Muscle of arm (tissue), 12 donors: ENCODE measurements around the gene FIGNL2. TPM values are rescaled to one million over a fixed set of nuclear protein-coding genes. Genes with fewer than 3 reads are reported as not detected.
"Not testable (repeated sequence)": the region's sequence is repeated elsewhere in the genome, so short reads cannot be mapped to it uniquely, and the experiment has no call there.

ENCODE experiments used
- DNase-seq: peaks from one replicate; pipeline ENCODE4 v3.0.0-alpha.2; 2013
- polyA plus RNA-seq, 12 donors: library from polyadenylated mRNA; unstranded; fragments of 120-200 nt; gene quantifications; one replicate each; pipeline ENCODE4 v1.2.1, GENCODE V29; 2013; ENCODE audit not compliant: insufficient read length in 12 of 12

The FIGNL2 gene
- polyA plus RNA-seq, 12 donors = 0.78 to 2.8 (median 1.2) TPM; not detected in 1

DNA sequence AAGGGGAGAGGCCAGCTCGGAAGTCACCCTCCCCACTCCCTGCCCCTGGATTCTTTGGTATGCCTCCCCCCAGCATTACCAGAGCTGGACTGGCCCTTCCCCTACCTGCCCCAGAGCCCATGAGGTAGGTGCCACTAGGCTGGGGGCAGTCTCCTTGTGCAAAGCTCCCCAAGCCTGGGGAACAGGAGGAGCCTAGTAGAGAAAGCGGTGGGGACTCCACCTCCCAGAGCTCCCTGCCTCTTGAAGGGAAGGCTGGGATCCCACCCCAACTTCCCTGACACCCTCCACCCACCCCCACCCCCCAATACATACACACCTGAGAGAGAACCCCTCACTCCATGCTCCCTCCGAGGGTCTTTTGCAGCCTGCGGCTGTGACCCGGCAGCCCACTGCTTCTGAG lies 30.4 kb downstream of the FIGNL2 start:
- DNase-seq = no peak

DNA sequence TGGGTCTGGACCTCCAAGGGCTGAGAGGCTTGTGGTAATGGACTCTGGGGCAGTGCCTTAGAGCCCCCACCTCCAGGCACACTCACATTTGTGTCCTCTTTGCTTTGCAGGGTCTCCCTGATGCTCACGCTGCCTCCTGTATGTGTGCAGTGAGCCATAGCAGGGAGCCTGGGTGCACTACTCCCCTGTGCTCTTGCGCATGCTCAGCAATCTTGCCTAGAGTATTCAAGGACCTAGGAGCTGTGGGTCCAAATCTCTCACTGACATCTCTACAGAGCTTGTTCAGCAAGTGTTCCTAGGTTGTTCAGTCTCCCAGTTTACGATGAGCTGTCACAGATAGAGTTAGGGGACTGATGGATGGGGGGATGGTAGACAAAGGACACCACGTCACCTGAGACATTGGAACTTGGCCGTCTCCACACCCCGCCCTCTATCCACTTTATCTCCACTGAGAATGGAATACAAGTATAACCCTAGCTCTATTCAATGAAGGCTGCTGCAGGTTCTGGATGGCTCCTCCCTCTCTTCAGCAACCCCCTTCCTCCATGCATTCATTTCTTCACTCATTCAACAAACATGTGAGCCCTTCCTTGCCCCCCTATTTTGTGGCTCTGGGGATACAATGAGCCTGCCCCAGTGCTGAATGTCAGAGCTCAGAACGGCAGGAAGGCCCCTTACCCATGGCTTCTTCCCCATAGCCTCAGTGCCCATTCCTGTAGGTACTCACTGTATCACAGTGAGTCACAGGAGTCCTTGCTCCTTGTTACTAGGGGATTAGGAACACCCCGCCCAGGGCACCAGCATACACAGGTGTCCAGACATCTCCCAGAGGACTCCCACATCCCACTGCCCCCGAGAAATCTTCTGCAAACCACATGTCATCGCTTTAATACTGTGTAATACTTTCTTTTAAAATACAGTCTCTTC lies 31.2 kb downstream of the FIGNL2 start:
- no peak for DNase-seq

DNA sequence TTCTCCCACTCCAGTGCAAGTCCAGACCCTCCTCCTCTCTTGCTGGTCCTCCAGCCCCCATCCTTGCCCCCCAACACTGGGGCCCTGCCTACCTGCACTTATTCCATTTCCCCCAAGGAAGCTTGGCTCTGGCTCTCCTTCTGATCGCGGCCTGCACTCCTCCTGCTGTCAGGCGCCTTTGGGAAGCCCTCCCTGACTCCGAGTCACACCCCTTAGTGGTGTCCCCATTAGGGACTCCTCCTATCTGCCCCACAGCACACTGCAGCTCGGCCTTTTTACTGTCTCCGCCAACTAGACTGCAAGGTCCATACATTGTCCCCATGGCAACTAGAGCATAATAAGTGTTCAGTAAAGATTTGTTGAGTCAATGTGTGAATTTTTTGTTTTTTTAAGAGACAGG lies 32.9 kb downstream of the FIGNL2 start:
- DNase-seq = no peak

DNA sequence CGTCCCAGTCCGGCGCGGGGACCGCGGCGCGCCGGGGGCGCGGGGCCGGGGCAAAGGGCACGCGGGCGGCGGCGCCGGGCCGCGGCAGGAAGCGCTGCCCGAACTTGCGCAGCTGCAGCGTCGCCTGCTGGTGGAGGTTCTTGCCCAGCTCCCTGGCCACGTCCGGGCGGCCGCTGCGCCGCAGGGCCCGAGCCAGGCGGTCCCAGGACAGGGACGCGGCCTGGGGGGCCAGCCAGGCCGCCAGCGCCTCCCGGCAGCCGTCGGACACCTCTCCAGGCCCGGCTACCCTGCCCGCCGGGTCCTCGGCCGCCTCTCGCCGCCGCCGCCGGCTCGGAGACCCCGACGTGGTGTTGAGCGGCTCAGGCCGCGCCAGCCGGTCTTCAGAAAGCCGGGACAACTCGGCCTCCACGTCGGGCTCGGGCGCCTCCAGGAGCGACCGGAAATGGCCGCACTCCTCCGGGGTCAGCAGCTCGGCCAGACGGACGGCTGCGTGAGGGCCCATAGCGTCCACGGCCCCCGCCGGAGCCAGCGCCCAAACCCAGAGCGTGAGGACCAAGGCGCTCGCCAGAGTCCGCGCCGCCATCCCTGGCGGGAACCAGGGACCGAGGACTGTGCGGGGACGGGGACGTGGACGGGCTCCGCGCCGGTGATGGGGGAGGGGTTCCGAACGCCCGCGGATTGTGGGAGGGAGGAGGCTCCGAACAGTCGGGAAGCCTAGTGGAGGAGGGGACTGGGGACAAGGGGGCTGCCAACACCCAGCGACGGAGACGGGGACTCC lies 34.0 kb downstream of the FIGNL2 start:
- DNase-seq = peak; percentile 83

DNA sequence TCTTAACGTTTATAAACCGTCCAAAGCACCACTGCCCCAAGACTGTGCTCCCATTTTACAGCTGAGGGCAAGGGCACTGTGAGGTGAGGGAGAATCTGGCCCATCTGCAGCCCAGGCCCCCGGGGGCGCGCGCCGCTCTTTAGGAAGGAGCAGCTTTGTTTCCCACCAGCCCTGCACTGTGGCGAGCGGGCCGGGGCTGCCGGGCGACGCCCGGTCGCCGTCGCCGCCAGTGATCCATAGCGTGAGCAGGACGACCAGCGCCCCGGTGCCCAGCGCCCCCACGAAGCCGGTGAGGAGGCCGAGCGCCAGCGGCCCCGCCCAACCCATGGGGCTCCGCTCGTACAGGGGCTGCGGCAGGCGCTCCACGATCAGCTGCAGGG lies 34.6 kb downstream of the FIGNL2 start:
- DNase-seq = no peak

GRCh38 chr12:51812871-51813270 lies 35.6 kb downstream of the FIGNL2 start:
- DNase-seq = no peak

- no peak for DNase-seq
Measured at GRCh38 chr12:51811203-51812202, 37.0 kb downstream of the FIGNL2 start.

DNA sequence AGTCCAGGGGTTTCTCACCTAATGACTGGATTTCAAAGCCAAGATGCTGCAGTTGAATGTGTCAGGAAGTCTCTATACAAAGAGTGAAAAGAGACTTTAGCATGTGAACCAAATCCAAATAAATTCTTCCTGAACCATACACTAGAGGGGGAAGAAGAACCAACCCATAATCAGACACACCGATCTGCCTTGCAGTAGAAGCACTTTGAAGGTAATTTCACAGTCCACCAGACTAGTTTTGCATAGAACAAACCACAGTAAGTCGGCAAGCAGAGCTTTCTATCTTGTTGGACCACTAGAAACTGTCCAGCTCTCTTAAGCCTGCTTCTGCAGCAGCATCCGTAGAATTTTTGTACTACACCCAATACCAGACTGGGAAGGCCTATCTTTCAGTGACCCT lies 39.3 kb downstream of the FIGNL2 start:
- DNase-seq = no peak

- DNase-seq = no peak
Measured at GRCh38 chr12:51806896-51807295, 41.6 kb downstream of the FIGNL2 start.

DNA sequence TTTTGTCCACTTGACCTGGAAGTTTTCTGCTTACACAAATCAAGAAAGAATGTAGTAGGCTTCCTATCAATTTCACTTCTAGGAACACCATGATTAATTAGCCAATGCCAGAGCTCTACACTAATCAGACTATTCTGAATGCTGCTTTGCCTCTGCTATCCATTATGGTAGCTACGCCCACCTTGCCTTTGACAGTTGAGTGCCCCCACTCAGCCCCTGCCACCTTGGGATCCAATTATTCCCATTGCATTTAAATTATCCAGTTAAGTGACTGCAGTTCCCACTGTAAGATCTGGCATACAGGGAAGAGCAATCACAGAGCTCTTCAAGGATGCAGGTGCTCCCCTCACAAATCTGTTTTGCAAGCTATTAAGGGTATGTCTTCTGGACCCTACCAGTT lies 47.5 kb downstream of the FIGNL2 start:
- no peak for DNase-seq

- no peak for DNase-seq
Measured at GRCh38 chr12:51798501-51798900, 50.0 kb downstream of the FIGNL2 start.

DNA sequence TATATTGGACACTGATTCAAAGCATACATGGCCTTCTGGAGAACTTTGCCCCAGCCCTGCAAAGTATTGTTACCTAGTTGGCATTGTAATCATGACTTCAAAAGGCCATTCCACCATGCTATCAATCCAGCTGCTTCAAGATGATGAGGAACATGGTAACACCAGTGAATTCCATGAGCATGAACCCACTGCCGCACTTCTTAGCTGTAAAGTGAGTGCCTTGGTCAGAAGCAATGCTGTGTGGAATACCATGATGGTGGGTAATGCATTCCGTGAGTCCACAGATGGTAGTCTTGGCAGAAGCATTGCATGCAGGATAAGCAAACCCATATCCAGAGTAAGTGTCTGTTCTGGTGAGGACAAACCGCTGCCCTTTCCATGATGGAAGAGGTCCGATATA lies 50.5 kb downstream of the FIGNL2 start:
- DNase-seq = not testable (repeated sequence)

- DNase-seq = no peak
Measured at GRCh38 chr12:51797301-51797700, 51.2 kb downstream of the FIGNL2 start.

- no peak for DNase-seq
Measured at GRCh38 chr12:51793201-51793600, 55.3 kb downstream of the FIGNL2 start.

- DNase-seq = no peak
Measured at GRCh38 chr12:51792417-51792816, 56.1 kb downstream of the FIGNL2 start.

- no peak for DNase-seq
Measured at GRCh38 chr12:51788876-51789275, 59.6 kb downstream of the FIGNL2 start.

DNA sequence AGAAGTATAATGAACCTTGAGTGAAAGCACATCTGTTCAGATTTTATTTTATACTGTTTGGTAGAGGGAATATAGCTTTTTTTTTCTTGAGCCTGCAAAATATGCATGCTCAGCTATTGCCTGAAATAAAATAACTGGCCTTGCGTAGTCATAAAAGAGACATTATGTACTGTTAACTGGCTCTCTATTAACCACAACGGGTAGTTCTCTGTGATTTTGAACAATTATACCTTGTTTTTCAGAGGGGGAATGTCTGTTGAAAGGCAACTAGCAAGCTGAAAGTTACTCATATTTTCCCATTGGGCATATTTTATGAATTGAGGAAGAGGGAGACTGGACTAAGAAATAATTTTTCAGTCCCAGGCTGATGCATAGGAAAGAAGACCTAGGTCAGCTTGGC lies 62.6 kb downstream of the FIGNL2 start:
- no peak for DNase-seq

DNA sequence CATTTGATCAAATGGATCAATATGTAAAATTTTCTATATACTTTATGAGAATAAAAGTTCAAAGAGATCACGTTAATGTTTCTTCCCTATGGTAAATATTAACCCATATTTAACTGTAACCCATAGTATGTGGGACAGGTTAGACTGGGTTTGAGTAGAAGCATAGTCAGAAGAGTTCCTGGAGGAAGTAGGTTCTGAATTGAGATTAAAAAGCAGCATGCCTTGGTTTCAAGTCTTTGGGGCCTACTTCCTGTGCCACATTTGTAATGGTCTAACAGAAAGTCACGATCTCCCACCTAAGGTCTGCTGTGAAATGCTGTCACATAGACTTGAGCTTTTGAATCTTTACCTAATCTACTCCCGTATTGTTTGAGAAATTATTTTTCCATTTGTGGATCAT lies 63.8 kb downstream of the FIGNL2 start:
- no peak for DNase-seq

DNA sequence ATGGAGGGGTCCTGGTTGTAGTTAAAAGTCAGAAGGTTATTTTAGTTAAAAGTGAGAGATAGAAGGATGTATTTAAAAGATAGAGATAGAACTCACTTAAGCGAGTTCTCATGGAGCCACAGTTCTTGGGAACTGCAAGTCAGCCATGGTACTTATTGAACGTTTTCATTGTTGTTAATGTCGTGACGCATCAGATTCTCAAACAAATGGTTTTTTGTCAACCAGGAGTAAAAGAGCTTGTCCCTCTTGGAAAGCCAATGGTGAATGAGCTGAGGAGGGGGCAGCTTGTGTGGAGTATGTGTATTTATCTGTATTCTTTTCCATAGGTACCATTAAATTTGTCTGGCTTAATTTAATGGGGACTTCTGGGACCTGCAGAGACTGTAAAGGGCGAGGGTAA lies 68.6 kb downstream of the FIGNL2 start:
- DNase-seq = no peak

GRCh38 chr12:51777973-51778372 lies 70.5 kb downstream of the FIGNL2 start:
- DNase-seq = no peak

DNA sequence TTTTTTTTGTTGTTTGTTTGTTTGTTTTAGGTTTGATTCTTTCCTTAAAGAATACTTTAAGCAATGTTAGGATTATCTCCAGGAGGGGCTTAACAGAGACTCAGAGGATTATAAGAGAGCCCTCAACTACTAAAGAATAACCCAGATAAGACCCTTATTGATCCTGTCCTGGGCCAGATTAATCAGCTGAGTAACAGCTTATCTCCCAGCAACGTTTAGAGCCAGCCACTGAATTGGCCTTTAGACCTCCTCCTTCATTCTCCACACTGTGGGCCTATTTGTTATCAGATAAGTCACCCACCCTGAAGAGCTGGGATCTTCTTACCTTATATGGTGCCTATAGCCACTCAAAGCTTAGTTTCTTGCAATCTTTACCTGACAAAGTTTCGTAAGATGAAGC lies 71.1 kb downstream of the FIGNL2 start:
- DNase-seq = no peak

DNA sequence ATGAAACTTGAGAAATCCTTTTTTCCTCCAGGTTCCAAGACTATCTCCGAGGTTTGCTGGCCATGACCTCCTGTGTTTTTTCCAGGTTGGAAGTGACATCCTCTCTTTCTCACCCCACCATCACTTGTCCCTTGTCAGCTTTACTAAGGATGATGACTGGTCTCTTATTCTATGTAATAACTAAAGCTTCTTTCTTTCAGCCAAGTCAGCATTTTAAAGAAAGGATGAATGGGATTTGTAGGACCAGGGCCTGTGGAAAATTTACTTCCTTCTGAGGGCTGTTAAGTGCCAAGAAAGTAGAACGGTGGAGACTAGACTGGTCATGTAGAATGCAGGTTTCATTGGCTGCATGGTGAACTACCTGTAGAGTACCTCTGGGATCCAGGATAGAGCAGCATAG lies 73.6 kb downstream of the FIGNL2 start:
- no peak for DNase-seq
